CD8-positive, alpha-beta memory T cell (primary cell): ENCODE data around the gene MS4A14. TPM values are rescaled to one million over a fixed set of nuclear protein-coding genes. Genes with fewer than 3 reads are reported as not detected.
"Not testable (repeated sequence)": the region's sequence is repeated elsewhere in the genome, so short reads cannot be mapped to it uniquely, and the experiment has no call there.

ENCODE experiments used
- CTCF ChIA-PET: fragments of 350-600 bp; sonication (Branson Sonifier 250); formaldehyde crosslinking; loops from one replicate; lab custom pipeline; 2021; ENCODE audit warnings: antibody characterized with exemption; lab: Charles Lee
- POLR2A ChIA-PET: fragments of 350-600 bp; sonication (Branson Sonifier 250); formaldehyde crosslinking; loops from one replicate; lab custom pipeline; 2021; ENCODE audit warnings: antibody characterized with exemption; lab: Charles Lee
- DNase-seq, 5 donors: peaks; one replicate each; pipeline versions ENCODE4 v3.0.0 to v3.0.0-alpha.2; 2020 to 2022; ENCODE audit warnings: mixed read lengths in 1 of 5
- H3K27ac ChIP-seq: one replicate; pipeline ENCODE4 v1.7.0; 2013; ENCODE audit warnings: low read depth, mild to moderate bottlenecking, low read length, moderate library complexity
- H3K27me3 ChIP-seq: 2 replicates; pipeline ENCODE4 v1.7.0; 2013; ENCODE audit warnings: low read length, mild to moderate bottlenecking; ENCODE audit not compliant: insufficient read depth, poor library complexity, severe bottlenecking
- H3K36me3 ChIP-seq: 2 replicates; pipeline ENCODE4 v1.7.0; 2013; ENCODE audit warnings: mild to moderate bottlenecking, low read length, moderate library complexity; ENCODE audit not compliant: insufficient read depth
- H3K4me1 ChIP-seq: 2 replicates; pipeline ENCODE4 v1.7.0; 2013; ENCODE audit warnings: mild to moderate bottlenecking, low read length, moderate library complexity; ENCODE audit not compliant: insufficient read depth
- H3K4me3 ChIP-seq: 2 replicates; pipeline ENCODE4 v1.7.0; 2013; ENCODE audit warnings: mild to moderate bottlenecking, low read length
- H3K9me3 ChIP-seq: 2 replicates; pipeline ENCODE4 v1.7.0; 2013; ENCODE audit warnings: mild to moderate bottlenecking, low read length
- H3K27ac Mint-ChIP-seq, 8 donors: one replicate each; pipeline ENCODE4 v1.8.0; 2020 to 2021; ENCODE audit warnings: mixed read lengths in 8 of 8, mild to moderate bottlenecking in 6 of 8, inconsistent platforms in 3 of 8, moderate library complexity in 3 of 8
- H3K27me3 Mint-ChIP-seq, 2 donors: one replicate each; pipeline ENCODE4 v1.8.0; 2020 to 2021; ENCODE audit warnings: mixed read lengths in 2 of 2, mild to moderate bottlenecking in 1 of 2, moderate library complexity in 1 of 2
- H3K36me3 Mint-ChIP-seq, 3 donors: one replicate each; pipeline ENCODE4 v1.8.0; 2020 to 2021; ENCODE audit warnings: mixed read lengths in 3 of 3, inconsistent platforms in 1 of 3, mild to moderate bottlenecking in 1 of 3
- H3K4me1 Mint-ChIP-seq, 3 donors: one replicate each; pipeline ENCODE4 v1.8.0; 2020 to 2021; ENCODE audit warnings: mixed read lengths in 3 of 3, inconsistent platforms in 1 of 3, mild to moderate bottlenecking in 1 of 3
- H3K4me3 Mint-ChIP-seq, 7 donors: one replicate each; pipeline ENCODE4 v1.8.0; 2020 to 2021; ENCODE audit warnings: mixed read lengths in 7 of 7, mild to moderate bottlenecking in 6 of 7, moderate library complexity in 4 of 7, inconsistent platforms in 2 of 7
- H3K9me3 Mint-ChIP-seq, 5 donors: one replicate each; pipeline ENCODE4 v1.8.0; 2020 to 2022; ENCODE audit warnings: mixed read lengths in 5 of 5, mild to moderate bottlenecking in 3 of 5, moderate library complexity in 2 of 5, inconsistent platforms in 1 of 5
- polyA plus RNA-seq: library from polyadenylated mRNA; unstranded; fragments of 300-500 nt; fragmentation: Illumina TruSeq; gene quantifications from one replicate; pipeline ENCODE4 v1.2.3, GENCODE V29; 2021
- total RNA-seq, 2 experiments: library from RNA; stranded (reverse); gene quantifications; one replicate each; pipeline ENCODE4 v1.2.3, GENCODE V29; 2021

The MS4A14 gene
- total and polyA plus RNA-seq, 3 experiments from 2014 or later, result not detected

DNA sequence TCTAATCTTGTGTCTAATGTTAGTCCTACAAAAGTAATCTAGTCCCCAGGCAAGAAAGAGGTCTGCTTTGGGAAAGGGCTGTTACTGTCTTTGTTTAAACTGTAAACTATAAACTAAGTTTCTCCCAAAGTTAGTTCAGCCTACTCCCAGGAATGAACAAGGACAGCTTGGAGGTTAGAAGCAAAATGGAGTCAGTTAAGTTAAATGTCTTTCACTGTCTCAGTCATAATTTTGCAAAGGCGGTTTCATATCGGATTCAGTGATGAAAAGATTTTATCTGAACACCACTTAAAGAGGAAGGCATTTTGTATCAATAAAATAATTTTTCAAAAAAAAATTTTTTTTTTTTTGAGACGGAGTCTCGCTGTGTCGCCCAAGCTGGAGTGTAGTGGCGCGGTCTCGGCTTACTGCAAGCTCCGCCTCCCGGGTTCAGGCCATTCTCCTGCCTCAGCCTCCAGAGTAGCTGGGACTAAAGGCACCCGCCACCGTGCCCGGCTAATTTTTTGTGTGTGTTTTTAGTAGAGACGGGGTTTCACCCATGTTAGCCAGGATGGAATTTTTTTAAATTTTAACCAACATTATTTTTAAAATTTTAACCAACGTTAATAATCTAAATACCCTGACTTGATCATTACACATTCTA is 29.9 kb upstream of the MS4A14 start:
- H3K4me1 Mint-ChIP-seq, H3K27ac ChIP-seq, CTCF ChIA-PET: not testable (repeated sequence)

DNA sequence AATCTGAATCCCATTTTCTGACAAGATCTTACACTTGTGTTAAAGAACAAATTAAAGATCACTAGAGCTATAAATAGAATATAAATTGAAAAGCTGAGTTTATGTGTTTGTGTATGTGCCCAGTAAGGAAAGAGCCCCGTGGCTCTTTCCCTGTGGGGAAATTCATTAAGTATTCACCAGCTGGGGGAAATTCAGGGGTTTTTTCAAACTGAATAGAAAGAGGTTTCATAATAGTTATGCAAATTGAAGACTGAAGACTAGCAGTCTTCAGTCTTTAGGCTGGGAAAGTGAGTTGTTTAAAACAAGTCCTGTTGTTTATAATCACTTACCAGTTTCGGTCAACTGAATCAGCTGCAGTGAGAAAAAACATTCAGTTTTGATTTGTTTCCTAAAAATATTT is 29.2 kb upstream of the MS4A14 start:
- Mint-ChIP-seq H3K4me3 (no peak overlapping the region), H3K4me1 (no peaks in the 10 kb centered on the region), H3K27ac (no peak overlapping the region), H3K36me3 (no peaks in the 10 kb centered on the region), H3K27me3 (peaks cover 9 to 38% of the 10 kb centered on the region in 2 donors), H3K9me3 (no peaks in the 10 kb centered on the region)
- no peaks in the 10 kb centered on the region for H3K4me1 ChIP-seq
- no peak overlapping the region for H3K4me3 ChIP-seq
- H3K36me3 ChIP-seq, result no peaks in the 10 kb centered on the region
- ChIA-PET POLR2A (no interaction called here), CTCF (no interaction called here)
- no peaks in the 10 kb centered on the region for H3K27me3 ChIP-seq
- no peak for DNase-seq
- H3K9me3 ChIP-seq, result no peaks in the 10 kb centered on the region
- H3K27ac ChIP-seq, result no peak overlapping the region

More for the DNA sequence above, 29.9 kb upstream of the MS4A14 start:
- H3K4me3 ChIP-seq, POLR2A ChIA-PET, H3K27ac Mint-ChIP-seq, H3K36me3 ChIP-seq, H3K4me1 ChIP-seq, H3K4me3 Mint-ChIP-seq, H3K9me3 ChIP-seq, DNase-seq, H3K36me3 Mint-ChIP-seq, H3K27me3 ChIP-seq, H3K9me3 Mint-ChIP-seq: not testable (repeated sequence)
- peaks cover 12 to 36% of the 10 kb centered on the region in 2 donors for H3K27me3 Mint-ChIP-seq

DNA sequence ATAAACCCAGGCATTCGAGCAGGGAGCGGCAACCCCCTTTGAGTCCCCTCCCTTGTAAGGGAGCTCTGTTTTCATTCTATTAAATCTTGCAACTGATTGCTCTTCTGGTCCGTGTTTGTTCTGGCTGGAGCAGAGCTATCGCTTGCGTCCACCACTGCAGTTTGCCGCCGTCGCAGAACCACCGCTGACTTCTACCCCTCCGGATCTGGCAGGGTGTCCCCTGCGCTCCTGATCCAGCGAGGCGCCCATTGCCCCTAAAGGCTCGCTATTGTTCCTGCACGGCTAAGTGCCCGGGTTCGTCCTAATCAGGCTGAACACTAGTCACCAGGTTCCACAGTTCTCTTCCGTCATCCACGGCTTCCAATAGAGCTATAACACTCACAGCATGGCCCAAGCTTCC is 28.4 kb upstream of the MS4A14 start:
- Histone ChIP-seq H3K27me3 (no peaks in the 10 kb centered on the region), H3K4me3 (no peak overlapping the region), H3K4me1 (no peaks in the 10 kb centered on the region), H3K27ac (no peak overlapping the region), H3K36me3 (no peaks in the 10 kb centered on the region), H3K9me3 (no peaks in the 10 kb centered on the region)
- ChIA-PET POLR2A (no interaction called here), CTCF (no interaction called here)
- H3K27ac Mint-ChIP-seq, result no peak overlapping the region
- no peak overlapping the region for H3K4me3 Mint-ChIP-seq
- DNase-seq, result no peak
- H3K27me3 Mint-ChIP-seq, result peaks cover 12 to 38% of the 10 kb centered on the region in 2 donors
- no peaks in the 10 kb centered on the region for H3K36me3 Mint-ChIP-seq
- H3K4me1 Mint-ChIP-seq, result no peaks in the 10 kb centered on the region
- H3K9me3 Mint-ChIP-seq, result no peaks in the 10 kb centered on the region

DNA sequence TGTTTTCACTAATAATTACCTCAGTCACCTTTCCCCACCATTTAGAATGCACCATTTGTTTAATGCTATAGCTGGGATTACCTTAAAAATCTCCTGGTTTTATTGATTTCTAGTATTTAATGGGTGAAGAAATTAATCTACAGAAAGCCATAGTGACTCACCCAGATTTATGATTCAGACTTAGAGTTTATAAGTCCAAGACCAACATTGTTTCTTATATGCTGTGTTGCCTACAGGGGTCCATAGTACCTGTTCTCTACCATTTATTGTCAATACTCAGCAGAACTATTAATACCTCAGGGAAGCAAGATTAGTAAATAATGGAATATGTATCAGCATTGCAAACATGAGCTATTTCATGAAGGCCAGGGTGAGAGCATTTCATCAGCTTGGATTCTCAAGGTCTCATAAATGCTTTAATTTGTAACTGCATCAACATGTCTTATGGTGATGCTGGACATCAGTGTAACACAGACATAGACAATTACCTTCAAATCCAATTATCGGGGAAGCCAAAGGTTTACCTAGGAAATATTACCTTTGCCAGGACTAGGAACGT is 25.9 kb upstream of the MS4A14 start:
- Mint-ChIP-seq H3K27ac (no peak overlapping the region), H3K27me3 (peaks cover 11 to 32% of the 10 kb centered on the region in 2 donors), H3K4me1 (no peaks in the 10 kb centered on the region), H3K4me3 (no peak overlapping the region), H3K9me3 (no peaks in the 10 kb centered on the region), H3K36me3 (no peaks in the 10 kb centered on the region)
- no peak overlapping the region for H3K27ac ChIP-seq
- CTCF ChIA-PET, result interaction anchor here (1.7 kb wide), 1 partner anchor 248 kb away, joined by 4 read pairs; no protein-coding TSS in a partner anchor
- no peak overlapping the region for H3K4me3 ChIP-seq
- H3K4me1 ChIP-seq, result no peaks in the 10 kb centered on the region
- no peak for DNase-seq
- H3K9me3 ChIP-seq, result no peaks in the 10 kb centered on the region
- H3K27me3 ChIP-seq, result no peaks in the 10 kb centered on the region
- POLR2A ChIA-PET, result no interaction called here
- no peaks in the 10 kb centered on the region for H3K36me3 ChIP-seq

DNA sequence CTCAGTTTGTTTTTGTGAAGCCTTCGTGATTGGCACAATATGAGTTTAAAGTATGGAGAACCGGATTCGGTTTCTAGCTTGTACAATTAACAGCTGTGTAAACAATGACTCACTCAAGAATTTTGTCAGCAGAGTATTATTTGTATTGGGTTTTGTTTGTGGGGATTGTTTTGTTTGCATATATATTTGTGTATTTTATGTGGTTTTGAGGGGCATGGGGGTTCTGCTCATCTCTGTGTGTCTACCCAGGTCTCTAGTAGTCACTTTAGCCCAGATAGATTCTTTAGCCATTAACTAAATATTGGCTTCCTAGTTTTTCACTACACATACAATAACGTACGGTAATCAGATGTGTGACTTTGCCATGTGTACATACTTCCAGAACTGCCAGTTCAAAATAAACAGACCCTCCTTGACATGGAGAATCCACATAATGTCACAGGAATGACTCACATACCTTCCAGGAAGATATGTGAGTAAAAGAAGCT is 25.4 kb upstream of the MS4A14 start:
- ChIA-PET POLR2A (no interaction called here), CTCF (interaction anchor here (1.7 kb wide), 1 partner anchor 248 kb away, joined by 4 read pairs; no protein-coding TSS in a partner anchor)
- H3K4me3 Mint-ChIP-seq, result no peak overlapping the region
- peaks cover 11 to 35% of the 10 kb centered on the region in 2 donors for H3K27me3 Mint-ChIP-seq
- no peak overlapping the region for H3K27ac Mint-ChIP-seq
- H3K36me3 Mint-ChIP-seq, result no peaks in the 10 kb centered on the region
- no peak overlapping the region for H3K4me3 ChIP-seq
- no peaks in the 10 kb centered on the region for H3K4me1 ChIP-seq
- H3K36me3 ChIP-seq, result no peaks in the 10 kb centered on the region
- H3K4me1 Mint-ChIP-seq, result no peaks in the 10 kb centered on the region
- no peaks in the 10 kb centered on the region for H3K9me3 ChIP-seq
- no peaks in the 10 kb centered on the region for H3K27me3 ChIP-seq
- DNase-seq, result no peak
- no peaks in the 10 kb centered on the region for H3K9me3 Mint-ChIP-seq
- no peak overlapping the region for H3K27ac ChIP-seq

DNA sequence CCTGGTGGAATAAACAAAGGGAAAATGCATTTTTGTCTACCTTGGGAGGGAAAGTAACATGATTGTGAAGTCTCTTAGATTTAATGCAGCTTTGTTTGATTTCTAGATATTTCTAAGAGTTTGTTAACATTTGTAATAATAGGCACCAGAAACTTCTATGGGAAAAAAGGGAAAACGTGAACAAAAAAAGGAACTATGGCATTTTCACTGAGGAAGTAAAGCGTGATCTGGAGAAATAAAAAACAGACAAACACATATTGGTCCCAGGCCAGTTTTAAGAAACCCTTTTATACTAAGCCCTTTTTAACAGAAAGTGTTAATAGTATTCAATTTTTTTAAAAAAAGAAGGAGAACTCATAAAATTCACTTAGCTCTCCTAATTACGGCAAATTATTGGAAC is 24.9 kb upstream of the MS4A14 start:
- no peak for DNase-seq
- Mint-ChIP-seq H3K27me3 (peaks cover 11 to 33% of the 10 kb centered on the region in 2 donors), H3K9me3 (no peaks in the 10 kb centered on the region), H3K4me3 (no peak overlapping the region), H3K27ac (no peak overlapping the region), H3K36me3 (no peaks in the 10 kb centered on the region), H3K4me1 (no peaks in the 10 kb centered on the region)
- ChIA-PET CTCF (interaction anchor here (1.7 kb wide), 1 partner anchor 247 kb away, joined by 4 read pairs; no protein-coding TSS in a partner anchor), POLR2A (no interaction called here)
- Histone ChIP-seq H3K27ac (no peak overlapping the region), H3K9me3 (no peaks in the 10 kb centered on the region), H3K4me3 (no peak overlapping the region), H3K36me3 (no peaks in the 10 kb centered on the region), H3K27me3 (no peaks in the 10 kb centered on the region), H3K4me1 (no peaks in the 10 kb centered on the region)

DNA sequence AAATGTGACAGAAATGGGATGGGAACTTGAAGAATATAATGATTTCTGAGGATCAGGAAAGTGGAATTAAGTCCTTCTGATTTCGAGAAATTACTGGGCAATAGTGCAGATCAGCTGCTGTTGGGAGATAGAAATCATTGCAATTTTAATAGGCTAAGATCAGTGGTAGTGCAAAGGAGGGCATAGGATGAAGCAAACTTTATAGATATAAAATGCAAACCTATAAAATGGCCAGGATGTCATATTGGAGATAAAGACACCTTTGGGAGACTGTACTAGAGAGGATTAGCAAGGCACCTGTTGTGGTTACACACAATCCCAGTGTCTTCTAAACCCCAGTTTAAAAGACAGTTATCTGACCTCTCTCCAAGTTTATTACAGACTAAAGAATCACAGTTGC is 24.4 kb upstream of the MS4A14 start:
- no peaks in the 10 kb centered on the region for H3K9me3 Mint-ChIP-seq
- Histone ChIP-seq H3K4me3 (no peak overlapping the region), H3K4me1 (no peaks in the 10 kb centered on the region), H3K27me3 (no peaks in the 10 kb centered on the region), H3K27ac (no peak overlapping the region), H3K9me3 (no peaks in the 10 kb centered on the region), H3K36me3 (no peaks in the 10 kb centered on the region)
- no peaks in the 10 kb centered on the region for H3K36me3 Mint-ChIP-seq
- CTCF ChIA-PET, result interaction anchor here (1.7 kb wide), 1 partner anchor 247 kb away, joined by 4 read pairs; no protein-coding TSS in a partner anchor
- H3K4me1 Mint-ChIP-seq, result no peaks in the 10 kb centered on the region
- peaks cover 11 to 36% of the 10 kb centered on the region in 2 donors for H3K27me3 Mint-ChIP-seq
- no peak for DNase-seq
- H3K4me3 Mint-ChIP-seq, result no peak overlapping the region
- POLR2A ChIA-PET, result no interaction called here
- no peak overlapping the region for H3K27ac Mint-ChIP-seq

DNA sequence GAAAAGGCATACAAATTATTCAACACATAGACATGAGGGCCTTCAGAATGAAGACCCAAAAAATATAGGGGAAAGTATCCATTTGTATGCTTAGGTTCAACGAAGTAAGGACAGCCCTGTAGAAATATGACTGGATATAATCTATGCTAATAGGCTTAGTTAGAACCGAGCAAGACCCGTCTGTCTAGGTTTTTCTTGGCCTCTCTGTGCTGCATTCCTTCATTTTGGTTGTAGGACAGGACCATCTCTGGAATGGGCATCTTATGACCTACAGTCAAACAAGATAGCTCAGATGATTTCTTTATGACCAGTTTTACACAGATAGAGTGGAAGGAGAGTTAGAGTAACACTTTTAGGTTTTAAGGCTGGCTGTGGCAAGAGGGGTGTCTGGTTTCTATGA is 23.5 kb upstream of the MS4A14 start:
- Mint-ChIP-seq H3K36me3 (no peaks in the 10 kb centered on the region), H3K27ac (no peak overlapping the region), H3K4me1 (peaks cover 0 to 2% (median 2%) of the 10 kb centered on the region in 3 donors), H3K9me3 (no peaks in the 10 kb centered on the region), H3K27me3 (peaks cover 11 to 35% of the 10 kb centered on the region in 2 donors), H3K4me3 (no peak overlapping the region)
- Histone ChIP-seq H3K27me3 (no peaks in the 10 kb centered on the region), H3K4me3 (no peak overlapping the region), H3K27ac (no peak overlapping the region), H3K9me3 (no peaks in the 10 kb centered on the region), H3K4me1 (peaks cover under 1% of the 10 kb centered on the region), H3K36me3 (no peaks in the 10 kb centered on the region)
- ChIA-PET CTCF (no interaction called here), POLR2A (no interaction called here)
- no peak for DNase-seq
